Endodermal cell (in vitro differentiated cells): ENCODE measurements around the gene WASF3. TPM values are rescaled to one million over a fixed set of nuclear protein-coding genes. Genes with fewer than 3 reads are reported as not detected.

ENCODE experiments used
- DNase-seq: peaks from one replicate; pipeline ENCODE4 v3.0.0-alpha.2; 2017
- H3K27ac ChIP-seq: 2 replicates; pipeline ENCODE4 v1.5.1; 2013; ENCODE audit warnings: mild to moderate bottlenecking, low read depth, low read length, moderate library complexity
- H3K27me3 ChIP-seq: 2 replicates; pipeline ENCODE4 v1.6.1; 2013; ENCODE audit warnings: mild to moderate bottlenecking, low read length, moderate library complexity; ENCODE audit not compliant: insufficient read depth, control insufficient read depth, poor library complexity, severe bottlenecking
- H3K36me3 ChIP-seq: 2 replicates; pipeline ENCODE4 v1.7.0; 2013; ENCODE audit warnings: mild to moderate bottlenecking, low read length, moderate library complexity; ENCODE audit not compliant: control insufficient read depth, insufficient read depth
- H3K4me1 ChIP-seq: one replicate; pipeline ENCODE4 v1.7.0; 2013; ENCODE audit warnings: low read length; ENCODE audit not compliant: control insufficient read depth, insufficient read depth
- H3K4me3 ChIP-seq: 2 replicates; pipeline ENCODE4 v1.5.1; 2013; ENCODE audit warnings: mild to moderate bottlenecking, low read length, moderate library complexity
- H3K9ac ChIP-seq: 2 replicates; pipeline ENCODE4 v1.6.1; 2013; ENCODE audit warnings: mild to moderate bottlenecking, low read length, moderate library complexity; ENCODE audit not compliant: poor library complexity, severe bottlenecking; ENCODE audit errors: extremely low read depth
- H3K9me3 ChIP-seq: 2 replicates; pipeline ENCODE4 v1.6.1; 2013; ENCODE audit warnings: mild to moderate bottlenecking, low read length, moderate library complexity; ENCODE audit not compliant: control insufficient read depth
- H3K27ac Mint-ChIP-seq: 2 replicates; pipeline ENCODE4 v1.8.0; 2020; ENCODE audit warnings: mixed read lengths
- H3K27me3 Mint-ChIP-seq: 2 replicates; pipeline ENCODE4 v1.8.0; 2021; ENCODE audit warnings: mild to moderate bottlenecking, mixed read lengths; ENCODE audit not compliant: insufficient read depth
- H3K36me3 Mint-ChIP-seq: 2 replicates; pipeline ENCODE4 v1.8.0; 2020; ENCODE audit warnings: low read depth, mixed read lengths
- H3K4me1 Mint-ChIP-seq: 2 replicates; pipeline ENCODE4 v1.8.0; 2020; ENCODE audit warnings: mixed read lengths
- H3K4me3 Mint-ChIP-seq: 2 replicates; pipeline ENCODE4 v1.8.0; 2020; ENCODE audit warnings: mild to moderate bottlenecking, moderate library complexity, mixed read lengths
- H3K9me3 Mint-ChIP-seq: 2 replicates; pipeline ENCODE4 v1.8.0; 2020; ENCODE audit warnings: mild to moderate bottlenecking, mixed read lengths
- WGBS, 2 experiments: methylation state at CpG; one replicate each; pipeline versions ENCODE4 v1.1.5 to v1.1.7; 2013; ENCODE audit warnings: missing lambda C conversion rate in 2 of 2, mixed read lengths in 1 of 2; ENCODE audit not compliant: insufficient coverage in 1 of 2, insufficient read length in 1 of 2; 5-methylcytosine and 5-hydroxymethylcytosine counted together
- total RNA-seq, 2 donors: library from RNA; stranded (reverse); fragmentation: NEBNext Ultra II Directional in 1 of 2; extraction: Animal tissue kit (Norgen Biotek cat#: 25700) in 1 of 2; gene quantifications; 2 replicates in 1 of 2; 3 replicates in 1 of 2; pipeline ENCODE4 v1.2.1, GENCODE V29; 2021
- TF ChIP-seq, protein P1 (sequence below): fragments of 200-600 bp; sonication (generic); conservative IDR thresholded peaks from 2 replicates; pipeline ENCODE4 v1.5.0; 2021; ENCODE audit warnings: antibody characterized with exemption, mild to moderate bottlenecking

The WASF3 gene
- total RNA-seq, 2 donors from 2014 or later = 20.5 to 32.6 TPM

DNA sequence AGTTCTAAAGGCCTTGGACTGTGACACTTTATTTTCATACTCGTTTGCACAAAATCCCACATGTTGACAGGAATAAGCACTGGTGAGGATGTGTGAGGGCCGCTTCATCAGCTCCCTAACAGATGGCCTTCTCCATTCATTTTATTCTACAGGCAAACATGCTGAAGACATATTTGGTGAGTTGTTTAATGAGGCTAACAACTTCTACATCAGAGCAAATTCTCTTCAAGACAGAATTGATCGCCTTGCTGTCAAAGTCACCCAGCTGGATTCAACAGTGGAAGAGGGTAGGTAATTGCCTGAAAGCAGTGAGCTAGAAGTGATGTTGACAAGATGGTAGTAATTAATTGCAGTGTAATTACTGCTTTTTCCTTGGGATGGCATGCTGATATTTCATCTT lies 107.4 kb downstream of the WASF3 start:
- Mint-ChIP-seq H3K27ac (no peak overlapping the region), H3K36me3 (peaks cover 8% of the 10 kb centered on the region), H3K9me3 (no peaks in the 10 kb centered on the region), H3K4me3 (no peak overlapping the region), H3K4me1 (peaks cover 7% of the 10 kb centered on the region), H3K27me3 (no peaks in the 10 kb centered on the region)
- H3K9ac ChIP-seq = no peak overlapping the region
- no peaks in the 10 kb centered on the region for H3K4me1 ChIP-seq
- H3K36me3 ChIP-seq = no peaks in the 10 kb centered on the region
- TF ChIP-seq, protein P1, sequence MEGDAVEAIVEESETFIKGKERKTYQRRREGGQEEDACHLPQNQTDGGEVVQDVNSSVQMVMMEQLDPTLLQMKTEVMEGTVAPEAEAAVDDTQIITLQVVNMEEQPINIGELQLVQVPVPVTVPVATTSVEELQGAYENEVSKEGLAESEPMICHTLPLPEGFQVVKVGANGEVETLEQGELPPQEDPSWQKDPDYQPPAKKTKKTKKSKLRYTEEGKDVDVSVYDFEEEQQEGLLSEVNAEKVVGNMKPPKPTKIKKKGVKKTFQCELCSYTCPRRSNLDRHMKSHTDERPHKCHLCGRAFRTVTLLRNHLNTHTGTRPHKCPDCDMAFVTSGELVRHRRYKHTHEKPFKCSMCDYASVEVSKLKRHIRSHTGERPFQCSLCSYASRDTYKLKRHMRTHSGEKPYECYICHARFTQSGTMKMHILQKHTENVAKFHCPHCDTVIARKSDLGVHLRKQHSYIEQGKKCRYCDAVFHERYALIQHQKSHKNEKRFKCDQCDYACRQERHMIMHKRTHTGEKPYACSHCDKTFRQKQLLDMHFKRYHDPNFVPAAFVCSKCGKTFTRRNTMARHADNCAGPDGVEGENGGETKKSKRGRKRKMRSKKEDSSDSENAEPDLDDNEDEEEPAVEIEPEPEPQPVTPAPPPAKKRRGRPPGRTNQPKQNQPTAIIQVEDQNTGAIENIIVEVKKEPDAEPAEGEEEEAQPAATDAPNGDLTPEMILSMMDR = no peak
- H3K4me3 ChIP-seq = no peak overlapping the region
- no peak overlapping the region for H3K27ac ChIP-seq
- WGBS, 2 experiments = 93 to 100% methylated on average over 1 to 3 of the region's 3 CpGs
- no peaks in the 10 kb centered on the region for H3K27me3 ChIP-seq
- no peaks in the 10 kb centered on the region for H3K9me3 ChIP-seq
- DNase-seq = no peak

DNA sequence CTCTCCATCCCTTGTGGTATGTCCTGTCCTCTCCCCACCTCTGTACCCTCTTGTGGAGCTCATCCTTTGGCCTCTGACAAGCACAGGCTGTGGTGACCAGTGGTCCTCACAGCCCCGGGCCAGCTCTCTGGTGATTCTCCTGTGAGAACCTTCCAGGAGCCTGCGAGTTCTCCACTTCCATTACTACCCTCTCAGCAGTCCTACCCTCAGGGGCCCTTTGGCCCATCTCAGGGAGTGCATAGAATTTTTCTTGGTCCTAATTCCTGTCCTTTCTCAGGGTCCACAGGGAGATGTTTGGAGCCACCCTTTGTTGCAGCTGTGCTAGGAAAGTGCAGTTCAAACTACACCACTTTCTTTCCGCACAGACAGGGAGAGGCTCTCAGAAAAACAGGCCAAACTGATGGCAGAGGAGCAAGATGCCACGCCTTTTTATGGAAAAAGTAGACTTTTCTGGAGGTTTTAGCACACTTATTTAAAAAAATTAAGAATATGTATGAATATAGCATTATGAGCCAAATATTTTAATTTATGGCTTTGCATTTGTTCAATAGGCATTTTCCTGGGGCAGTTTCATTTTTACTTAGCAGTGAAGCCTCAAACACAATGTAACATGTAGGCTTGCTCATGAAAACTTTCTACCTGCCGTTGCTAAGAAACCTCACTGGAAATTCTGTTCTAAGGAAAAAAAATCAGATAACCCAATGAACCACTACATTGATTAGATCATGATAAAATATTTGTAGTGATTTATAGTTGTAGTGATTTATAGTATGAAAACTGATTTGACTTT lies 111.1 kb downstream of the WASF3 start:
- Histone ChIP-seq H3K4me1 (no peaks in the 10 kb centered on the region), H3K4me3 (no peak overlapping the region), H3K27ac (no peak overlapping the region), H3K36me3 (no peaks in the 10 kb centered on the region), H3K27me3 (no peaks in the 10 kb centered on the region), H3K9ac (no peak overlapping the region), H3K9me3 (no peaks in the 10 kb centered on the region)
- Mint-ChIP-seq H3K27ac (no peak overlapping the region), H3K4me1 (peaks cover 6% of the 10 kb centered on the region), H3K27me3 (no peaks in the 10 kb centered on the region), H3K9me3 (no peaks in the 10 kb centered on the region), H3K36me3 (peaks cover 12% of the 10 kb centered on the region), H3K4me3 (no peak overlapping the region)
- 96% methylated on average over 3 to 5 of the region's 5 CpGs for WGBS, 2 experiments
- TF ChIP-seq, protein P1 = no peak
- no peak for DNase-seq

DNA sequence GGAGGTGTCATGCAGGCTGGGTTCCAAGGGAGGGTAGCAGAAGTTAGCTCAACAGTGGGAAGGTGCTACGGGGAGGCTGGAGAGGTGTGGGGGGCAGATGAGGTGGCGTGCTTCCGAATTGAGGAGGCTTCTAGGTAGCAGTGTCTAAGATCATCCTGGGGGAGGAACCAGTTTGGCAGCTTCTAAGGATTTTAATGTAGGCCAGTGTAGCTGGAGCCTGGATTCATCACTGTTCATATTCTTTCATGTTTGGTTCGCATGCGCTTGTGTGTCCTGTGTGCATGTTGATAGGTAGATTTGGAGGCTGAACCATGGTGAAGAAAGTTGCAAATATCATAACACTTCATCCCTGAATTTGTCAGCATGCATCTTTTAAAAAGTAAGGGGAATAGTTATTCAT lies 116.4 kb downstream of the WASF3 start:
- Mint-ChIP-seq H3K4me1 (peaks cover 4% of the 10 kb centered on the region), H3K9me3 (no peaks in the 10 kb centered on the region), H3K27ac (no peak overlapping the region), H3K27me3 (no peaks in the 10 kb centered on the region), H3K4me3 (no peak overlapping the region), H3K36me3 (peaks cover 8% of the 10 kb centered on the region)
- no peaks in the 10 kb centered on the region for H3K9me3 ChIP-seq
- H3K36me3 ChIP-seq = no peaks in the 10 kb centered on the region
- TF ChIP-seq, protein P1 = no peak
- no peak overlapping the region for H3K4me3 ChIP-seq
- DNase-seq = no peak
- H3K4me1 ChIP-seq = no peaks in the 10 kb centered on the region
- 93% methylated on average over 5 of the region's 5 CpGs; no CpG with 5 or more reads in 1 of the 2 experiments for WGBS, 2 experiments
- H3K27ac ChIP-seq = no peak overlapping the region
- H3K9ac ChIP-seq = no peak overlapping the region
- H3K27me3 ChIP-seq = no peaks in the 10 kb centered on the region
